Lung microvascular endothelial cell (primary cell): ENCODE data around the gene BABAM2. TPM values are rescaled to one million over a fixed set of nuclear protein-coding genes. Genes with fewer than 3 reads are reported as not detected.

Experiments used
- DNase-seq, 2 donors: peaks; one replicate each; pipeline versions ENCODE4 v3.0.0 to v3.0.0-alpha.2; 2010; ENCODE audit warnings: low read depth in 2 of 2
- total RNA-seq: library from RNA; depleted of rRNA; stranded (reverse); fragments of >200 nt; gene quantifications from 2 replicates; pipeline ENCODE4 v1.2.1, GENCODE V29; 2014

The BABAM2 gene
- total RNA-seq, 1 donor from 2014 or later, result 14.7 TPM

- DNase-seq, result no peak
These were observed 297.9 kb downstream of the BABAM2 start for GRCh38 chr2:28188436-28188835.

- DNase-seq, result peak in 1 of 2 donors; percentile 59
These were observed 303.3 kb downstream of the BABAM2 start for GRCh38 chr2:28193630-28194403.

- no peak for DNase-seq
These were observed 309.6 kb downstream of the BABAM2 start for GRCh38 chr2:28199995-28200679.

- no peak for DNase-seq
These were observed 311.2 kb downstream of the BABAM2 start for GRCh38 chr2:28201671-28202180.

GRCh38 chr2:28202719-28203118 lies 312.2 kb downstream of the BABAM2 start:
- no peak for DNase-seq

GRCh38 chr2:28206762-28207161 lies 316.2 kb downstream of the BABAM2 start:
- peak; percentile 58 to 62 for DNase-seq

GRCh38 chr2:28209261-28209691 lies 318.7 kb downstream of the BABAM2 start:
- DNase-seq, result peak in 1 of 2 donors; percentile 13

- peak; percentile 23 to 34 for DNase-seq
These were observed 319.3 kb downstream of the BABAM2 start for GRCh38 chr2:28209864-28210263.

GRCh38 chr2:28210535-28210934 lies 320.0 kb downstream of the BABAM2 start:
- no peak for DNase-seq

- DNase-seq, result no peak
These were observed 325.8 kb downstream of the BABAM2 start for GRCh38 chr2:28216331-28216730.

- no peak for DNase-seq
These were observed 326.7 kb downstream of the BABAM2 start for GRCh38 chr2:28217042-28217740.

GRCh38 chr2:28219138-28219537 lies 328.6 kb downstream of the BABAM2 start:
- DNase-seq, result no peak

GRCh38 chr2:28219758-28220368 lies 329.3 kb downstream of the BABAM2 start:
- DNase-seq, result no peak

GRCh38 chr2:28224648-28225472 lies 334.3 kb downstream of the BABAM2 start:
- peak in 1 of 2 donors; percentile 11 for DNase-seq

- DNase-seq, result no peak
These were observed 335.0 kb downstream of the BABAM2 start for GRCh38 chr2:28225473-28226080.

GRCh38 chr2:28226558-28226957 lies 336.0 kb downstream of the BABAM2 start:
- no peak for DNase-seq

- DNase-seq, result no peak
These were observed 337.0 kb downstream of the BABAM2 start for GRCh38 chr2:28227498-28227897.

- no peak for DNase-seq
These were observed 338.0 kb downstream of the BABAM2 start for GRCh38 chr2:28228434-28228995.

GRCh38 chr2:28231110-28231631 lies 340.6 kb downstream of the BABAM2 start:
- DNase-seq, result peak in 1 of 2 donors; percentile 6

GRCh38 chr2:28232295-28232694 lies 341.8 kb downstream of the BABAM2 start:
- no peak for DNase-seq
